Embryonic facial prominence (tissue), 1 donor: ENCODE results near the gene SLC4A3.
"Not testable (repeated sequence)": the region's sequence is repeated elsewhere in the genome, so short reads cannot be mapped to it uniquely, and the experiment has no call there.

ENCODE experiments used
- DNase-seq: peaks from one replicate; pipeline ENCODE4 v3.0.0-alpha.2; 2016; ENCODE audit errors: extremely low spot score

Gene SLC4A3

DNA sequence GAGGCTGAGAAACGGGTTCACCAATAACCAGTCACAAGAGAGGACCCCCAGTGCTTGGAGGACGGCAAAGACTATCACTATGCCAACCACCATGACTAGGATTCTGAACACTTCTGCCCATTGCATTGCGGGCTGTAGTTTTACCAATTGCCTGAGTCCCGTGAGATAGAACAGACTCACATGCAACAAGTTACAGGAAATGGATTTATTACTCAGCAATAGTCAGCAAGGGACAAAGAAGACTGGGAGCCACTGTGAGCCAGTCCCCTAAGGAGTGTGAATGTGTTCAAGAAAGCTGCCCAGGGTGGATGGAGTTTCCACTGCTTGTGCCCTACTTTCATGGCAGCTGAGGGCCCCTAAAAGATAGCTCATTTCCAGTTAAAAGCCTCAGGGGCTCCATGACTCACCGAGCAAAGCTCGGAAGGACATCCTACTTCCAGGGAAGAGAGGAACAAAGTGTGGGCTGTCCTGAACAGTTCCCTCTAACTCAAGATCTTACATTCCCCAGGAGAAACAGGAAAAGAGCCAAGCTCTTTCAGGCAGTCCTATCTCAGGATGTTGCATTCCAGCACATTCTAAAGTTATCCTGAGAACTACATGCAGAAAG, 54.4 kb downstream of the SLC4A3 start:
- DNase-seq, result no peak

DNA sequence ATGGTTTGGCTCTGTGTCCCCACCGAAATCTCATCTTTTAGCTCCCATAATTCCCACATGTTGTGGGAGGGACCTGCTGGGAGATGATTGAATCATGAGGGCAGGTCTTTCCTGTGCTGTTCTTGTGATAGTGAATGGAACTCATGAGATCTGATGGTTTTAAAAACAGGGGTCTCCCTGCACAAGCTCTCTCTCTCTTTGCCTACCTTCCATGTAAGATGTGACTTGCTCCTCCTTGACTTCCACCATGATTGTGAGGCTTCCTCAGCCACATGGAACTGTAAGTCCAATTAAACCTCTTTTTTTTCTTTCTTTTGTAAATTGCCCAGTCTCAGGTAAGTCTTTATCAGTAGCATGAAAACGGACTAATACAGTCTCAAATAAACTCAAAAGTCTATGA, 56.0 kb downstream of the SLC4A3 start:
- DNase-seq, result not testable (repeated sequence)

DNA sequence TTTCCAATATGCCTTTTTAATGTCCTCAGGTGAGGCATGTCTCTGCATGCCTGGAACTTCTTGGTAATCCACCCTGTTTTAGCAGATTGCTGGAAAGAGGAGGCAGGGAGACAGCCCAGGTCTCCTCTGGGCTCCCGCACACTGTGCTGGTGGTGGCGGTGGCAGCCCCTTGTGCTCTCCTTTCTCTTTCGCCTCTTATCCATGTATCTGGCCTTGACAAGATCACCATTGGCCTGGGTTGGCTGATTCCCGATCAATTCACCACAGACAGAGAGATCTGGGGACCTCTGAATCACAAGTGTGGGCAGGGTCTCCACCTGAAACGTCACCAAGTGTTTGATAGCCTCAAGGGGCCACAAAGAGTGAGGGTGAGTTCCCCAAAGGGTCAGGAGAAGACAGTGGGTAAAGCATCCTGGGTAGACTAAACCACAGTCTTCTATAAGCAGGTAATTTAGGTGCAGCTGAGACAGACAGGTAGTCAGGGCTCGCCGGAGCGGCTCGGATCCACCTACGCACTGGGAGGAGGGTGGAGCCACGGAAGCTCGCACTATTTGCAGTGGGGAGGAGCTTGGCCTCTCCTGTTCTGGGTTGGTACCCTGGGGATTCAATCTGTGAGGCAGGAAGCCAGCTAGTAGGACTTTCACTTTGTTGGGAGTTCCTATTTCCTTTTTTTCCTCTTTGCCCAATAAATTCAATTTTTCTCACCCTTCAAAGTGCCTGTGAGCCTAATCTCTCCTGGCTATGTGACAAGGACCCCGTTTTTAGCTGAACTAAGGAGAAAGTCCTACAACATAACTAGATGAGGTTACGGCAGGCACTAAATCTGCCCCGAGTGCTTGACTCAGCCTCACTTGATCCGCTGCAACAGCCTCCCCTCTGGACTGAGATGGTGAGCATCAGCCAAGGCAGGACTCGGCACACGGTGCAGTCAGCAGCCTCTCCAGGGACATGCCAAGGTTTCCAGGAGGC, 57.6 kb downstream of the SLC4A3 start:
- DNase-seq, result no peak

GRCh38 chr2:219687272-219687671, 59.8 kb downstream of the SLC4A3 start:
- no peak for DNase-seq

DNA sequence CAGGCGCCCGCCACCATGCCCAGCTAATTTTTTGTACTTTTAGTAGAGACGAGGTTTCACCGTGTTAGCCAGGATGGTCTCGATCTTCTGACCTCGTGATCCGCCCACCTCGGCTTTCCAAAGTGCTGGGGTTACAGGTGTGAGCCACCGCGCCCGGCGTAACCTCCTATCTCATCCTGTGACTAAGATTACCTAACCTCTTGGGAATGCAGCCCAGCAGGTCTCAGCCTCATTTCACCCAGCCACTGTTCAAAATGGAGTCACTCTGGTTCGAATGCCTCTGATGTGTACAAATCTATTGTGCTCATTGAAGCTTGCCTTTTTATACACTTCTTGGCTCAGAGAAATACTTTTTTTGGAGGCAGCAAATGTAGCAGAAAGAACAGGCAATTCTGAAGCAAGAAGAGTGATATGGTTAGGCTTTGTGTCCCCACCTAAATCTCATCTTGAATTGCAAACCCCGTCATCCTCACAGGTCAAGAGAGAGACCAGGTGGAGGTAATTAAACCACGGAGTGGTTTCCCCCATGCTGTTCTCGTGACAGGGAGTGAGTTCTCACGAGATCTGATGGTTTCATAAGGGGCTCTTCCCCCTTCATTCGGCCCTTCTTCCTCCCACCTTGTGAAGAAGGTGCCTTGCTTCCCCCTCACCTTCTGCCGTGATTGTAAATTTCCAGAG, 60.6 kb downstream of the SLC4A3 start:
- DNase-seq, result no peak

DNA sequence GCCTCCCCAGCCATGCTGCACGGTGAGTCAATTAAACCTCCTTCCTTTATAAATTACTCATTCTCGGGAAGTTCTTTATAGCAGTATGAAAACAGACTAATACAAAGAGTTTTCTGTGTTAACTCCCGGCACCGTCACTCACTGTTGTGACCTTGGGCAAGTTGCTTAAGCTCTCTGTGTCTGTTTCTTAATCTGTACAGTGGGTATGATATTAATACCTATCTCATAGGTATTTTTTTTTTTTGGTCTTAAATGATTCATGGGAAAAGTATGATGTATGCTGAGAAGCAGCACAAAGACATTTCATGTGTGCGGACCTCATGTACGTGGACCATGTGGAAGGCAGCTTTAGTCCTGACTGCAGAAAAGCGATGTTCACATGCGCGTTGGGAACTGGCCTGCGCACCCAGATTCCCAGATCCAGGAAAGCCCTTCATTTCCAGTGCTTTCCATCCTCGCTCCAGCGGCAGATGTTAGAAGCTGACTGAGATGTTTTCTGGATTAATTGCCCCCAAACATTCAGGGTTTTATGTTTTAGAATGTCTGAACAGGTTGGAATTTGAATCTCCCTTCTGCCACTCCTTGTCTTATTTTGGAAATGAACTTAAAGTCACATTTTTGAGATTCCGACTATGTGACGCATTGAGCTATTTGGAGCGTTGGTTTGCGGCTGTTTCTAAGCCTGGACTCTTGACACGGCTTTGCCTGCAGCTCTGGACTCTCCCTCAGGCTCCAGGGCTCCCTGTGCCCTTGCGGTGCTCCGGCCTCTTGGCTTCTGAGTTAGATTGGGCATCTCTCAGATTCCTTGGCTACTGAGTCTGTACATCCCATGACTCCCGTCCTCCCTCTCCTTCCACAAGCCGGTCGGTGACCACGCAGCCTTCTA, 61.4 kb downstream of the SLC4A3 start:
- no peak for DNase-seq

DNA sequence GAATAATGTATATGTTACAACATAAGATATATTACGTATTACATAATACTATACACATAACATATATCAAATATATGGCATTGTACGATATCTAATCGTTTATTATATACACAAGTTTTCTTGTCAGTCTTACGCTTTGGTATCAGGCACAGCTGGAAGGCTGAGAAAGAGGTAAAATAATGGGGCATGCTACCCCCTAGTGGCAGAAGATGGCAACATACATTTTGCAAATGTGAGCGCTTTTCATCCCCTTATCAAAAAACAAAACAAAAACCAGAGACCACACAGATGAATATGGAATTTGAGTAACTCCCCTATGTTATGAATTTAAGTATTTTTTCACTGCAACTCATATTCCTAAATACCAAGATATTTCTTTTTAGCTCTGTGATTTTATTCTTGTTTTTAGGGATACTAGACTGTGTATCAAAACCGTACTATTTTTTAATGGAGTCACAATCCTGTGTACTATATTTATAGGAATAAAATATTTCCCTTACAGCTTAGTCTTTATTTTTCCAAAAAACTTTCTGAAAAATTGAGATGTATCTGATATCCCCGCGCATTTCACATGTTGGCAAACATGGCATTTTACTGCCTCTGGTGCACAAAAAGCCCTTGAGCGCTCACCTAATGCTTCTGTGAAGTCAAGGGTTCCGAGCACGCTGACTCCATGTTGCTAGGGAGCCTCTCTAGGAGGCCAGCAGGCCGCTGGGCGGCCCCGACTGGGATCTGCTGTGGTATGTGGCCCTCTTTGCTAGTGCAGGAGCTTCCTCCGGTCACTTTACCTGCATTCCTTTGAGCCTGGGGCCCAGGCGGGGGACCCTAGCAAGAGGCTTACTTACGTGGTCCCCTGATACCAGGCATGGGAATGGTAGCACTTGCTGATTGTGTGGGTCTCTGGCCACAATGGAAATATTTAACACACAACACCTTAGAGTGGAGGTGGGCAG, 62.5 kb downstream of the SLC4A3 start:
- peak; percentile 59 for DNase-seq

DNA sequence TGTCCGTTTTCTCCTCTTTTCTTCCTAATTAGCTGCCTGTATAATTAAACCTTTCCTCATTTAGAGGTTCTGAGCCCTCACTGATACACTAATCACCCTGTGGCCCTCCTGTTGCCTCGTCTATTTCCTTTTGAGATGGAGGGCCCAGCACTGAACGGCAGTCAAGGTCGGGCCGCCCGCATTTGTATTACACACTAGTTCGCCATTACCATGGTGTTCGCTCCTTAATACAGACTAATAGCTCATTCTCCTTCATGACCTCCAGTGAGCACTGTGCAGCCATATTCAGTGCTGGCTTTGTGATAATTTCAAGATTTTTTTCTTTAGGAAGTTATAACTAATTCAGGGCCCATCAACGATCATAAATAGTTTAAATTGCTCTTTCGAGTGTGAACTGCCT, 64.1 kb downstream of the SLC4A3 start:
- DNase-seq, result no peak
